GM21515 (cell line): ENCODE measurements around the gene OTOA.
"Not testable (repeated sequence)": the region's sequence is repeated elsewhere in the genome, so short reads cannot be mapped to it uniquely, and the experiment has no call there.

Experiments
- ATAC-seq: cut with Tn5 transposase; IDR thresholded peaks from one replicate; pipeline ENCODE4 v1.9.1; 2021; ENCODE audit not compliant: unreplicated experiment

Gene OTOA

GRCh38 chr16:21663889-21664647, at the start of gene OTOA:
Gene OTOA (plus strand): TSS chr16:21663968. CDS start chr16:21678515, 14,547 bp downstream.
- ATAC-seq = no peak

- no peak for ATAC-seq
These were observed 48.9 kb upstream of the OTOA start for GRCh38 chr16:21614896-21615295.

GRCh38 chr16:21617607-21618006, 46.2 kb upstream of the OTOA start:
- ATAC-seq = no peak

- no peak for ATAC-seq
These were observed 45.5 kb upstream of the OTOA start for GRCh38 chr16:21618281-21618680.

GRCh38 chr16:21619765-21620425, 43.9 kb upstream of the OTOA start:
- ATAC-seq = no peak

GRCh38 chr16:21620592-21620991, 43.2 kb upstream of the OTOA start:
- ATAC-seq = no peak

GRCh38 chr16:21622545-21622944, 41.2 kb upstream of the OTOA start:
- ATAC-seq = no peak

- no peak for ATAC-seq
These were observed 38.7 kb upstream of the OTOA start for GRCh38 chr16:21625026-21625425.

- no peak for ATAC-seq
These were observed 37.0 kb upstream of the OTOA start for GRCh38 chr16:21626659-21627277.

- ATAC-seq = no peak
These were observed 35.5 kb upstream of the OTOA start for GRCh38 chr16:21628121-21628726.

- ATAC-seq = no peak
These were observed 35.0 kb upstream of the OTOA start for GRCh38 chr16:21628772-21629171.

GRCh38 chr16:21629616-21630539, 33.9 kb upstream of the OTOA start:
- ATAC-seq = not testable (repeated sequence)

- ATAC-seq = not testable (repeated sequence)
These were observed 32.9 kb upstream of the OTOA start for GRCh38 chr16:21630866-21631265.

- ATAC-seq = not testable (repeated sequence)
These were observed 32.4 kb upstream of the OTOA start for GRCh38 chr16:21631376-21631775.

GRCh38 chr16:21631951-21632575, 31.7 kb upstream of the OTOA start:
- ATAC-seq = not testable (repeated sequence)

GRCh38 chr16:21634216-21634615, 29.6 kb upstream of the OTOA start:
- ATAC-seq = no peak

GRCh38 chr16:21635694-21636093, 28.1 kb upstream of the OTOA start:
- not testable (repeated sequence) for ATAC-seq

- no peak for ATAC-seq
These were observed 26.5 kb upstream of the OTOA start for GRCh38 chr16:21637032-21637968.

GRCh38 chr16:21638573-21638975, 25.2 kb upstream of the OTOA start:
- no peak for ATAC-seq
